ENCODE results near the gene AKAP17A.
"Not testable (repeated sequence)": the region's sequence is repeated elsewhere in the genome, so short reads cannot be mapped to it uniquely, and the experiment has no call there.

Gene AKAP17A

GRCh38 chrX:1591102-1591862 lies at the start of gene AKAP17A:
Gene AKAP17A (plus strand): TSS chrX:1591604. CDS start chrX:1593463, 1,859 bp downstream.
- DNase-seq: peak; percentile 19

GRCh38 chrX:1542994-1543725 lies 48.2 kb upstream of the AKAP17A start:
- DNase-seq: no peak

GRCh38 chrX:1545776-1546408 lies 45.5 kb upstream of the AKAP17A start:
- no peak for DNase-seq

- DNase-seq: no peak
Observed at GRCh38 chrX:1546691-1547251, 44.6 kb upstream of the AKAP17A start.

GRCh38 chrX:1551959-1552546 lies 39.4 kb upstream of the AKAP17A start:
- no peak for DNase-seq

GRCh38 chrX:1554469-1555210 lies 36.8 kb upstream of the AKAP17A start:
- DNase-seq: no peak

GRCh38 chrX:1555370-1555769 lies 36.0 kb upstream of the AKAP17A start:
- DNase-seq: no peak

GRCh38 chrX:1557442-1557841 lies 34.0 kb upstream of the AKAP17A start:
- not testable (repeated sequence) for DNase-seq

- DNase-seq: peak; percentile 0
Observed at GRCh38 chrX:1558761-1559468, 32.5 kb upstream of the AKAP17A start.

- DNase-seq: no peak
Observed at GRCh38 chrX:1561164-1561563, 30.2 kb upstream of the AKAP17A start.

- DNase-seq: not testable (repeated sequence)
Observed at GRCh38 chrX:1564077-1564476, 27.3 kb upstream of the AKAP17A start.

GRCh38 chrX:1564750-1565683 lies 26.4 kb upstream of the AKAP17A start:
- no peak for DNase-seq

- not testable (repeated sequence) for DNase-seq
Observed at GRCh38 chrX:1574181-1574580, 17.2 kb upstream of the AKAP17A start.

GRCh38 chrX:1576201-1576992 lies 15.0 kb upstream of the AKAP17A start:
- DNase-seq: no peak

GRCh38 chrX:1577845-1578244 lies 13.6 kb upstream of the AKAP17A start:
- no peak for DNase-seq

- DNase-seq: no peak
Observed at GRCh38 chrX:1578511-1579173, 12.8 kb upstream of the AKAP17A start.

- DNase-seq: peak; percentile 56
Observed at GRCh38 chrX:1581132-1581531, 10.3 kb upstream of the AKAP17A start.

- DNase-seq: no peak
Observed at GRCh38 chrX:1582686-1583437, 8.5 kb upstream of the AKAP17A start.
